Umbilical cord (tissue), 2 donors: ENCODE data around the gene CDK13. TPM values are rescaled to one million over a fixed set of nuclear protein-coding genes. Genes with fewer than 3 reads are reported as not detected.
A peak's percentile ranks its signal among the peaks of the same experiment; 100 is the strongest.

Experiments used
- DNase-seq: peaks from one replicate; pipeline ENCODE4 v3.0.0-alpha.2; 2015; ENCODE audit warnings: low spot score
- total RNA-seq: library from RNA; depleted of rRNA; stranded (reverse); fragments of >200 nt; gene quantifications from one replicate; pipeline ENCODE4 v1.2.3, GENCODE V29; 2014; ENCODE audit warnings: low replicate concordance; ENCODE audit not compliant: insufficient read depth

Gene CDK13
- total RNA-seq, 1 donor from 2014 or later: 133 TPM

GRCh38 chr7:40008223-40008815 lies 58.3 kb downstream of the CDK13 start:
- DNase-seq: no peak

DNA sequence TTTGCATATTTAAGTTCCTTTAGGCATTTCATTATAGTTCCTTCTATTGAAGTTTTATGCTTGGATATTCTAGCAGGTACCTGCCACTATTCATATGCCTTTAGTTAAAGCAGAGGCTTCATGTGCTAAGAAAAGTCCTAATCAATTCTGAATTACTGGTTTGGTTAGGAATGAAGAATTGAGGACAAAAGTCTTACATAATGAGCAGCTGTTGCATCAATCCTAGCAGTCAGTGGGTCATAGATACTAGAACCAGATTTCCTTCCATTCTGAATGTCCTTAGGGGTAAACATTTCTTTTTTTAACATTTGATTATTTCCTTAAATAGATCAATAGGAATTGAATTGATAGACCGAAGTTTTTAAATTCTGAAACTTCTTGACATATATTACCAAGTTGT lies 59.2 kb downstream of the CDK13 start:
- DNase-seq: no peak

GRCh38 chr7:40014376-40014775 lies 64.3 kb downstream of the CDK13 start:
- no peak for DNase-seq

GRCh38 chr7:40015790-40016296 lies 65.8 kb downstream of the CDK13 start:
- DNase-seq: peak; percentile 62

DNA sequence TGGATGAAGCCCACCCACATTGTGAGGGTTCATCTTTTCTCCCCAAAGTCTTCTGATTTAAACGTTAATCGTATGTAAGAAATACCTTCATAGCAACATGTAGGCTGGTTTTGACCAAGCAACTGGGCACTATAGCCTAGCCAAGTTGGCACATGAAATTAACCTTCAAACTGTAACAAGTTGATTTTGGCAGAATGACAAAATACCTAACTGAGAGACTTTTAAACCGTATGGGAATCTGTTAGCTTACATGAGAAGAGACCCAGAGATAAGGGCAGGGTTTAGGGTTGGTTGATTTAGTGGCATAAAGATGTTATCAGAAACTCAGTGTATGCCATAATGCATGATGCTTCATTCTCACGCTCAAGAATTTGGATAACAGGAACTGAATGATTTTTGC lies 69.5 kb downstream of the CDK13 start:
- no peak for DNase-seq

- no peak for DNase-seq
Measured at GRCh38 chr7:40024048-40024447, 74.0 kb downstream of the CDK13 start.

DNA sequence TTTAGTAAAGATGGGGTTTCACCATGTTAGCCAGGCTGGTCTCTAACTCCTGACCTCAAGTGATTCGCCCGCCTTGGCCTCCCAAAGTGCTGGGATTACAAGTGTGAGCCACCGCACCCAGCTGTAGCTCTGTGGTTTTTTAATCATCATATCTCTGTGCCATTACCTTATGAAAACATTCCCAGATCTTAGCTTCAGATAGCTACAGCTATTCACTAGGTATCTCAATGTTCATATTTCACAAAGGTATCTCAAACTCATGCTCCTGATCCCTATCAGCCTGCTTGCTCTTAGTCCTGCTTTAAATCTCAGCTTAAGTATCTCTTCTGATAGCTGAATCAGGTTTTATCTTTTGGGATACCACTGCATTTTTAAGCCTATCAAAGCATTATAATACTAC lies 74.8 kb downstream of the CDK13 start:
- no peak for DNase-seq

DNA sequence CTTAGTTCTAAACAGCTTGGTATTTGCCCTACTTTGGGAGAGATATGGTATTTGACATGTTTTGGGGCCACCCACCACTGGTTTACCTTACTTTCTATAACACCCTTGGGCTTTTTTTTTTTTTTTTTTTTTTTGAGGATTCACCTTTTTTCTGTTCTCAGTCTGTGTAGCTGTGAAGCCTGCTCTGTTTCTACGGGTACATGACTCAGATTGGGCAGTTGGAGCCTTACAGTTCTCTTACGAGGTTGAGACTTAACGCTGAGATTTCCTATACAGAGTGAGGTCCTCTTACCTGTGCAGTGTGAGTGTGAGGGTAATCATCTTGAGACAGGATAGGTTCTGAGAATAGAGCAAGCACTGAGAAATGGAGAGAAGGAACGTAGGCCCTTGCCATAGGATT lies 77.5 kb downstream of the CDK13 start:
- no peak for DNase-seq

DNA sequence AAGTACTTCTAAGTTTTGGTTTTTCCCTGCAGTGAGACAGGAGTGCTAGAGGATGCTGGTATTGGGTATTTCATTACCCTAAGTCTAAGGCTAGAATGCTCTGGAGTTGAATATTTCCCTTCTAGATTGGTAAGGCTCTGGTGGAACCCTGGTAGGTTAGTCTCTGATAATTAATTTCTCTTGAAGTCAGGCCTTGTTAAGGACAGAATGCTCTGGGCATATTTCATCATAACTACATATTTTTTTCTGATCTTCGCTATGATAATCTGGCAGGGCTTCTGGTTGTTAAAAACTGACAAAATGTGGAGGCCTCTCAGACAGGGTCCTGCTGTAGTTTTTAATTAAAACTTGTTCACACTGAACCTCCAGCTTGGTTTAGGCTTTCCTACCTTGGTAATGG lies 83.8 kb downstream of the CDK13 start:
- no peak for DNase-seq

GRCh38 chr7:40041456-40041855 lies 91.4 kb downstream of the CDK13 start:
- no peak for DNase-seq

- DNase-seq: no peak
Measured at GRCh38 chr7:40043164-40043563, 93.1 kb downstream of the CDK13 start.

- DNase-seq: no peak
Measured at GRCh38 chr7:40047661-40048060, 97.6 kb downstream of the CDK13 start.

GRCh38 chr7:40057292-40057691 lies 107.2 kb downstream of the CDK13 start:
- peak; percentile 38 for DNase-seq

DNA sequence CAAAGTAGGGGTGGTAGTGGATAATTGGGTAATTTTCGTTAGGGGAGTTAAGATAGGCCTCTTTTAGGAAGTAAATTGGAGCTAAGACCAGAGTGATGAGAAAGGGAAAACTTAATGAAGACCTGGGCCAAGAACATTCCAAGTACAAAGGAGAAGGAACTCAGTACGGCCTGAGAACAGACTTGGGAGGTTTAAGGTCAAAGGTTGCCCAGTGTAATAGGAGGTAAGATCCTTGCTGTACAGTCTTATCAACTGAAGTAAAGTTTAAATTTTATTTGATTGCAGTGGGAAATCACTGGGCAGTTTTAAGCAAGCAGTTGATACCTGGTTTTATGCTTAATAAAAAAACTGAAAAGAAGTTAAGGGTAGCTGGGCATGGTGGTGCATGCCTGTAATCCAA lies 108.0 kb downstream of the CDK13 start:
- no peak for DNase-seq

DNA sequence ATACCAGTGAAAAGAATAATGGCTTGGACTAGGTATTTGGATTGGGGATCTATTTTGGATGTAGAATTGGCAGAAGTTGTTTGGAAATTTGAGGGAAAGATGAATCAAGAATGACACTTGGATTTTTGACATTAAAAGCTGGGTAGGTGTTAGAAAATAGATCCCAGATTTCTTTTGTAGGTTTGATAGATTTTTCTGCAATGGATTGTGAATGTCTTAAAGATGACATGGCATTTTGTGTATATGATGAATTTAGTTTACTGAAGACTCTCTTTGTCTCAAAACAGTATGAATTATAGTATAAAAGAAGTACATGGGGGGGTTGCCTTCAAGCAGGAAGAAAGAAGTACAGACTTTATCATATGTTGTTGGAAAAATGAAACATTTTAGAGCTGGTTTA lies 108.6 kb downstream of the CDK13 start:
- DNase-seq: no peak

- no peak for DNase-seq
Measured at GRCh38 chr7:40059057-40059456, 109.0 kb downstream of the CDK13 start.

GRCh38 chr7:40072268-40072667 lies 122.2 kb downstream of the CDK13 start:
- no peak for DNase-seq

GRCh38 chr7:40073239-40073638 lies 123.2 kb downstream of the CDK13 start:
- no peak for DNase-seq

DNA sequence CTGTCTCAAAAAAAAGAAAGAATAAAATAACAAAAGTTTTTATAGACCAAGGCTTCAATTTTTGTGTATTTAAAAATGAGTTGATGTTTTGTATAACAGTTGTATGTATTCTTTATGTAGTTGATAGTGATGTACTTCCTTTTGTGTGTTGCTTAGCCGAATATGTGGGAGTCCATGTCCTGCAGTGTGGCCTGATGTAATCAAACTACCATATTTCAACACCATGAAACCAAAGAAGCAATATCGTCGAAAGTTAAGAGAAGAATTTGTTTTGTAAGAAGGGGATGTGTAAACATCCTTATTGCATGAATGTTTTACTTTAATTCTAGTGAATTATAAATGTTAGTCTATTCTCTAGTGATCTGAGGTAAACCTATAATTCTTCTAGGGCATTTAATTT lies 127.8 kb downstream of the CDK13 start:
- DNase-seq: no peak

DNA sequence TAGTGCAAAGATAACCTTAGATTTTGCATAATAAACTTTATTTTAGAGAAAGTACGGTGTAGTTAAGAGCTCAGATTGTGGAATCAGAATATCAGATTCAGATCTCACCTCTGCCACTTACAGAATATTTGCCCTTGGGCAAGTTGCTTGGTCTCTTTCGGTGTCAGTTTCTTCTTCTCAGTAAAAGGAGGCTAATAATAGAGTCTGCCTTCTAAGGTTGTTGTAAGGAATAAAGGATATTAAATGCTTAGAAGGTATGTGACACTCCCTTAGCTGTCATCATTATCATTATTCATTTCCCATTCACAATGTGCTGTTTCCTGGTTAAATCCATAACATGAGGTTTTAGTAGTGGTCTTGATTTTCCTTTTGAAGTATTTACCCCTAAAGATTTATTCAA lies 142.1 kb downstream of the CDK13 start:
- no peak for DNase-seq

GRCh38 chr7:40093631-40094350 lies 143.7 kb downstream of the CDK13 start:
- no peak for DNase-seq

GRCh38 chr7:40095230-40095629 lies 145.2 kb downstream of the CDK13 start:
- DNase-seq: peak; percentile 21

DNA sequence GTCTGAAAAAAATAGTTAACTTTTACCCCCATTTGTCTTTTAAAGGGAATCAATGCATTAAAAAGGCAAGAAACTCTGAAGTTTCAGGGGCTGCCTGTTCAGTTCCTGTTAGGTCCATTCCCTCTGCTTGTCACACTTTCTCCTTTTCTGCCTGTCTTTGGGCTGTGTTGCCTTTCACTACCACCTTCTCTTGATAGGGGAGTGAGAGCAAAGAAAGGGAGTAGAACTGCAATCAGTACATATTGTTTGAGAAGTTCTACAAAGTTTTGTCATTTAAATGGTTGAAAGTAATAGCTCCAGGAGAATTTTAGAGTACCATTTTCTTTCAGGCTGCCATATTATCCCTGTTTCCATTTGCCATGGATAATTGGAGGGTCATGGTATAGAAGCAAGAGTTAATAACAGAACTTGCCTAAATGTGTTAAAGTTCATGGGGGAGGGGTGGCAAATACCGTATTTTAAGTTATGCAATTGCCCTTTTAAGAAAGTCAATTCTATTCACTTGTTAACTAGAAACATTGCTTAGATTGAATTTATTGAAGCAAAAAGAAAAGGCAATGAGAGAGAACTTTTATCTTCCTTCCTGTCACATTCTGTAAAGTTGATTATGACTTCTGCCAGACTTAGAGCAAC lies 145.8 kb downstream of the CDK13 start:
- no peak for DNase-seq
